Activated T-helper 1 cell treated with Interleukin-2 at 50 U/mL for 16 hours (primary cell): ENCODE data around the gene NCAN.
A peak's percentile ranks its signal among the peaks of the same experiment; 100 is the strongest.
"Not testable (repeated sequence)": the region's sequence is repeated elsewhere in the genome, so short reads cannot be mapped to it uniquely, and the experiment has no call there.

Experiments used
- DNase-seq: peaks from one replicate; pipeline ENCODE4 v3.0.0-alpha.2; 2020; ENCODE audit warnings: low read depth

Gene NCAN

DNA sequence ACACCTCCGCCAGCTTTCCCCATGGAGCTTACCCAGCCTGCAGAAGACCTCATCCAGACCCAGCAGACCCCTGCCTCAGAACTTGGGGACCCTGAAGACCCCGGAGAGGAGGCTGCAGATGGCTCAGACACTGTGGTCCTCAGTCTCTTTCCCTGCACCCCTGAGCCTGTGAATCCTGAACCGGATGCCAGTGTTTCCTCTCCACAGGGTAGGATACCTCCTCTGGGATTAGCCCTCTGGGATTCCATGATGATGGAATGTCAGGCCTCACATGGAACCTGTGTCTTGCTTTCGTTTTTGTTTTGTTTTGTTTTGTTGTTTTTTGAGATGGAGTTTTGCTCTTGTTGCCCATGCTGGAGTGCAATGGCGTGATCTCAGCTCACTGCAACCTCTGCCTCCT is 17.8 kb upstream of the NCAN start:
- DNase-seq, result no peak

DNA sequence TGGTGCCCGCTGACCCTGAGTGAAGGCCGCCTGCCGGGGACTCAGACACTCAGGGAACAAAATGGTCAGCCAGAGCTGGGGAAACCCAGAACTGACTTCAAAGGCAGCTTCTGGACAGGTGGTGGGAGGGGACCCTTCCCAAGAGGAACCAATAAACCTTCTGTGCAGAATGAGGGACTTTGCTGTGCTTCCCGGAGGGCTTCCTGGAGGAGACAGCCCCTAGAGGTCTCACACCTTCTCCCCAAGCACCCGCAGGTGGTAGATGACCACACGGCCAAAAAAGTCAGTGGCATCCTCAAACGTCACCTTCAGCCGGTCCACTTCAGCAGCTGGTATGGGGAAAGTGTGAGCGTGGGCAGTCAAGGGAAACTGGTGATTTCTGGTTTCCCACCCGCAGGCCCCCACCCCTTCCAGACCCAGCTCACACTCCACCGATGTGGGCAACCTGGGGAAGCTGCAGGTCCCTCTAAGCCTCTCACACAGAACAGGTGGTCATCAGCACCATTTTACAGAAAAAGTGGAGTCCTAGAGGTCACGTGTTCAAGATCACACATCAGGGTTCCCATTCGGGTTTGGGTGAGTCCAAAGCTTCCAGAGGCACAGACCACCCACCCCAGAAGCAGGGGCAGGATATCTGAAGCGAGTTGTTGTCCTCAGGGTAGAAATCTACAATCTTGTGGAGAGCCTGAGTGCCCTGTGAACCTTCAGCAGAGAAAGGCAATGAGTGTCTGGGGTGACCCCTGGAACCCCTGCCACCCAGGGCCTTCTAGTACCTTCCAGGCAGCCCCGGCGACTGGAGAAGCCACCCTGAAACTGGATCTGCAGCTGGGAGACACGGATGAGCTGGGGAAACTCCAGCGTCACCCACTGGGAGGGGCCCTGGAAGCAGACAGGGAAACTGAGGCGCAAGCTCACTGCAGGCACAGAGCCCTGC is 9.8 kb upstream of the NCAN start:
- DNase-seq, result no peak

DNA sequence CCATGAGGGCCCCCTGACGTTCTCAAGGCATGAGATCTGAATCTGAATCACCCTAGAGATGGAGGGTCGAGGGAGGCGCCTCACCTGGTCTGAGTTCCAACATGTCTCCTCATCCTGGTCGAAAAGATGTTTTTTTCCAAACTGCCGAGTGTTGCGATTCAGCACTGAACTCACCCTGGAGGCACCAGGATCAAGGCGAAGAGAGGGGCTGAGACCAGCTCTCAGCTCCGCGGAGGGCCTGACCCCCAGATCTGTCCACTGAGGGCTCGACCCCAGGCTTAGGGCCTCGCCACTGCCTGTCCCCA is 9.1 kb upstream of the NCAN start:
- no peak for DNase-seq

DNA sequence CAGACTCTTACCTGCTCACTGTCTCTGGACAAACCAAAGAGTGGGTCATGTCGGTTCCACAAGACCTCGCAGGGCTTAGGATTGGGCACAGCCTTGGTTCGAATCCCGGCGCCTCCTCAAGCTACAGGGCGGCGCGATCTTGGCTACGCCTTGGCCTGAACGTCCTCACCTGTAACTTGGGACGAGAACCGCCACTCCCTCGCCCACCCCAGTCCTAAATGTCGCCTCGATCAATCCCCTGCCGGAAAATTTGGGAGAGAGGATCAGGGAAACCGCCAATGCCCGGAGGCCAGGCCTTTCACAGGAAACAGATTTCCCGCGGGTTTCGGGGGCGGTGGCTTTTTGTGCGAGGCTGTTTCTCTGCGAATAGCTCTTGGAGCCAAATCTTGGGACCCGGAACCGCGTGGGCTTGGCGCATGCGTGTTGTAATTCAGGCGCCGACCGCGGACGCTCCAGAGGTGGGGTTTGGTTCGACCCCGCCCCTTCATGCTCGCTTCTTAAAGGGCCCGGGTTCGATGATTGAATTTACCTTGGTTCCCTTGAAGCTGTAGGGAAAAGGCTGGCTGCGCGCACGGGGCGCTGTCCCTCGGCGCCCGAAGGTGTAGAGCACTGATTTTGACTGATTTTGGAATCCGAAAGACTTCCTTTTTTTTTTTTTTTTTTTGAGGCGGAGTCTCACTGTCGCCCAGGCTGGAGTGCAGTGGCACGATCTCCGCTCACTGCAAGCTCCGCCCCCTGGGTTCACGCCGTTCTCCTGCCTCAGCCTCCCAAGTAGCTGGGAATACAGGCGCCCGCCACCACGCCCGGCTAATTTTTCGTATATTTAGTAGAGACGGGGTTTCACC is 8.5 kb upstream of the NCAN start, which contains the start of gene NR2C2AP:
Gene NR2C2AP (minus strand): TSS at position 403 of the 845 bp plus-strand sequence. CDS start 354 bp downstream, at position 49.
- peak; percentile 83 for DNase-seq

DNA sequence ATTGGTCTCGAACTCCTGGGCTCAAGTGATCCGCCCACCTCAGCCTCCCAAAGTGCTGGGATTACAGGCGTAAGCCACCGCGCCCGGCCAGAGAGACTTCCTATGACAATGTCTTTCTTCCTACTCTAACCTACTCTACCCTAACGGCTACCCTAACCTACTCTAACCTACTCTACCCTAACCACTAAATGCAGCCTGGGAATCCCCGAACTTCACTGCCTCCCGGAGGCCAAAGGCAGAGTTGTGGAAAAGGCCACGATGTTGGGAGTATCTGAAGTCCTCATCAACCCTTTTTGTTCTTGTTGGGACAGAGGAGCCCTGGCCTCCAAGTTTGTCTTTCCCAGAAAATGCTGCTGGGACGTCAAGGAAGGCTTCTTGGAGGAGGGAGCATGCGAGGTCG is 7.6 kb upstream of the NCAN start:
- DNase-seq, result no peak

GRCh38 chr19:19205416-19206410 is 6.0 kb upstream of the NCAN start:
- no peak for DNase-seq

GRCh38 chr19:19206938-19207337 is 4.8 kb upstream of the NCAN start:
- DNase-seq, result no peak

GRCh38 chr19:19207637-19208572 is 3.9 kb upstream of the NCAN start:
- no peak for DNase-seq

DNA sequence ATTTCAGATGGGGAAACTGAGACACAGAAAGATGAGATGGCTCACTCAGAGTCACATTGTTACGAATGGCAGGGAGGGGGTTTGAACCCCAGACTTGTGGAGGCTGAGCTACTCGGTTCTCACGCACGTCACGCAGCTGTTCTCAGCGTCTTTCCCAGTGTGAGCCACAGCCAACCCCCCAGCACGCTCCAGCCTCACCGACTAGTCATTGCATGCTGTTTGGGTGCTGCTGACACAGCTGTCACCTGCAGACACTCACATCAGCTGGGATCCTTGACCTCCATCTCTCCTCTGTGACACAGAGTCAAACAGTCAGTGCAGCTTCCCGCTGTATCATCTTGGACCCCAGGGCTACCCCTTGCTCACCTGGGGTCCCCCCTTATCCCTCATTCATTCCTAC is 2.4 kb upstream of the NCAN start:
- no peak for DNase-seq

GRCh38 chr19:19212916-19213315 is 1.2 kb downstream of the NCAN start:
- no peak for DNase-seq

DNA sequence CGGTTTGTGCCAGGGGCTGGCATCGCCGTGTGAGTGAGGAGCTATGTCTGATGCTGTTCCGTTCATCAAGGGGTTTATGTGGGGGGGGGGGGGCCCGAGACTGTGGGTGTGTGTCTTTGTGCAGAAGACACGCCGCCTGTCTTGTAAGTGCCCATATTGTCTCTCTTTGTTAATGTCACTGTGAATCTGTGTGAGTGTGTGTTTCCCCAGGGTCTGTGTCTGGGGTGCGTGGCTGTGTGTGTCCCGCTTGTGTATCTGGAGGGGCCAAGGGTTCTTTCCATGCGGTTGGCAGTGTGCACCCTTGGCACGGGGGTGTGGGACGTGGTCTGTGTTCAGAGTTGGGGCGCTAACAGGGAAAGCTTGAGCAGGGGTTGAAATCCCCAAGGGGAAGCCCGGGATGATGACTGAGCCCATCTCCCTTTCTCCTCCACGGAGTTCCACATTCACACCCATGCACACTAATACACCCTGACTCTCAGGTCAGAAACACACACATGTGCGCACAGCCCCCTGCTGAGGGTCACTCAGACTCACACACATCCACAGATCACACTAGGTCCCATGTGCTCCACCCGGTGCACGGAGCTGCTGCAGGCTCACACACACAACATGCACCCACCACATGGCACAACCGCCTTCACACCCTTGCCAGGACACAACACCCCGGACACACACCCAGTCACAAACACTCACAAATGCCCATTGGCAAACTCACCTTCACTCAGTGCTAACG is 1.8 kb downstream of the NCAN start:
- DNase-seq, result no peak

DNA sequence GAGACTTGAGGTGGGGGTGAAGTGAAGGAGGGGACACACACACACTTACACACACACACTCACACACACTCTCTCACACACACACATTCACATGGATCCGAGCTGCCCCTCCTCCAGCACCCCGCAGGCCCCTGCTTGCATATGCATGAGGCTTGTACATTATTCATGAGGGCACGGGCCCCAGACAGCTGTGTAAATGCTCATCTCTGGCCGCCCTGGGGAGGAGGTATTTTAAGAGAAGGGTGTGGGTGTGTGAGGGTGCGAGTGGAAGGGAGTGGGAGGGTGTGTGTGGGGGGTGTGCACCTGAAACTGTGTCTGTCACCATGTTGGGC is 2.4 kb downstream of the NCAN start:
- DNase-seq, result no peak

DNA sequence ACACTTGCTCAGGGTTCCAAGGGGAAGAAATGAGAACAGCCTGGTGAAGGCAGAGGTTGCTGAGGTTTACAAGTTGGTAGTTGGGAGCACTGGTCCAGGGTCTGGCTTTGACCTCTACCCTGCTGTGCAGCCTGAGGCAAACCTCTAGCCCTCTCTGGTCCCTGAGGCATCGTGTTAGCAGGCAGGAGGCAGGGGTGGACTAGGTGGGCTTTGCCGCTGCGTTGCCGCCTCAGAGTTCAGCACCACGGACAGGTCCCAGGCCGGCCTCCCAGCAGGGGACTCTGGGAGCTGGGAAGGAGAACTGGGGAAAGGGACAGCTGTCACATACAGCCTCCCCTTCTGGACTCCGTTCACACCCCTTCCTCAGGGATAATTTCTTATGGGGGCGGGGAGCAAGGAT is 3.1 kb downstream of the NCAN start:
- no peak for DNase-seq

GRCh38 chr19:19215792-19216191 is 4.0 kb downstream of the NCAN start:
- no peak for DNase-seq

DNA sequence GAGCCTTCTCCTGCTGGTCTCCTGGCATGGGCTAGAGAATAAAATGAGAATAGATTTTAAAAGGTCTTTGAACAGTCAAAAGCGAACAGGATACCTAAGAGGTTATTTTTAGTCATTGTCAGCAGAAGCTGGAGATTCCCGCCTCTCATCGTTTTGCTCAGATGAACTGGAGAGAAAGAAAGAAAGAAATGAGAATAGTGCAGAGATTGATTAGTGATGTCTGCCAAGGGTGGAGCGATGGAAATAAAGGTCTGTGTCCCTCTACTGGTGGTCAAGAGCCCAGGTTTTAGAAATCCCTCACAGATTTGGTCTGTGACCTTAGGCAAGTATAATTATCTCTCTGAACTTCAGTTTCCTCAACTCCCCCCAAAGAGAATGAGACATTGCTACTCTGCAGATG is 5.3 kb downstream of the NCAN start:
- DNase-seq, result no peak

DNA sequence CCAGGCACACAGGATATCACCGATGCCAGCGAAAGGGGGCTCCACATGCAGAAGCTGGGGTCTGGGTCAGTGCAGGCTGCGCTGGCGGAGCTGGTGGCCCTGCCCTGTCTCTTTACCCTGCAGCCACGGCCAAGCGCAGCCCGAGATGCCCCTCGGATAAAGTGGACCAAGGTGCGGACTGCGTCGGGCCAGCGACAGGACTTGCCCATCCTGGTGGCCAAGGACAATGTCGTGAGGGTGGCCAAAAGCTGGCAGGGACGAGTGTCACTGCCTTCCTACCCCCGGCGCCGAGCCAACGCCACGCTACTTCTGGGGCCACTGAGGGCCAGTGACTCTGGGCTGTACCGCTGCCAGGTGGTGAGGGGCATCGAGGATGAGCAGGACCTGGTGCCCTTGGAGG is 7.2 kb downstream of the NCAN start:
- DNase-seq, result no peak

- DNase-seq, result not testable (repeated sequence)
Observed at GRCh38 chr19:19221000-19221399, 9.2 kb downstream of the NCAN start.

- no peak for DNase-seq
Observed at GRCh38 chr19:19223060-19223459, 11.3 kb downstream of the NCAN start.

GRCh38 chr19:19223636-19224035 is 11.9 kb downstream of the NCAN start:
- DNase-seq, result no peak

DNA sequence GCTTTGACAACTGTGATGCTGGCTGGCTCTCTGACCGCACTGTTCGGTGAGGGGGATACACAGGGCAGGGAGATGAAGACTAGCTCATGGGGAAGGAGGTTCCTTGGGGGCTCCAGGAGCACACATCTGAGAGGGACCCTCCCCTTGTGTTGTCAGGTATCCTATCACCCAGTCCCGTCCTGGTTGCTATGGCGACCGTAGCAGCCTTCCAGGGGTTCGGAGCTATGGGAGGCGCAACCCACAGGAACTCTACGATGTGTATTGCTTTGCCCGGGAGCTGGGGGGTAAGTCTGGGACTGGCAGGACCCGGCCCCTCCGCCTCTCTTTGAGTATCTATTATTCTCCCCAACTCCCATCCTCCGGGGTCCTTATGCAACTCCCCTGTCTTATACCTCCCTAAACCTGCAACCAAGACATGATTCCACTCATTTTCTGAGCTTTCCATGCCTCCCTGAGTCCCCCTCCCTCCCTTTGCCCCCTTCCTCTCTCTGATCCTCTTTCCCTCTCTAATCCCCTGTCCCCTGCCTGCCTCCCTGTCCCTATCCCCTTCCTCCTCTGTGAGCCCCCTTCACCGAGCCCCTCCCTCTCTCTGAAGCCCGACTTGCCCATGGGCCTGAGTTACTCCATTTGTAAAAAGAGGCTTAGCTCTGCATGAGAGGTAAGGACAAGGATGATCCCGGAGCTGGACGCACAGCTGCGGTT is 12.5 kb downstream of the NCAN start:
- DNase-seq, result no peak
